Measurements from ENCODE around the gene TRIM72.

Gene TRIM72

GRCh38 chr16:31265329-31266245 is 51.7 kb downstream of the TRIM72 start:
- no peak for TF ChIP-seq CTCF (IDR thresholded peaks at IDR 0.05)

- no peak for TF ChIP-seq CTCF (IDR thresholded peaks at IDR 0.05)
Measured at GRCh38 chr16:31267332-31268032, 53.6 kb downstream of the TRIM72 start.

- no peak for TF ChIP-seq CTCF (IDR thresholded peaks at IDR 0.05)
Measured at GRCh38 chr16:31268033-31268365, 54.1 kb downstream of the TRIM72 start.

GRCh38 chr16:31268891-31269290 is 55.0 kb downstream of the TRIM72 start:
- no peak for TF ChIP-seq CTCF (IDR thresholded peaks at IDR 0.05)

- no peak for TF ChIP-seq CTCF (IDR thresholded peaks at IDR 0.05)
Measured at GRCh38 chr16:31269541-31269940, 55.6 kb downstream of the TRIM72 start.

- TF ChIP-seq CTCF (IDR thresholded peaks at IDR 0.05): no peak
Measured at GRCh38 chr16:31270795-31271194, 56.9 kb downstream of the TRIM72 start.

GRCh38 chr16:31271621-31272190 is 57.8 kb downstream of the TRIM72 start:
- TF ChIP-seq CTCF (IDR thresholded peaks at IDR 0.05): no peak

Data from LNCAP (cell line).